ENCODE measurements around the gene SHBG.

The SHBG gene

DNA sequence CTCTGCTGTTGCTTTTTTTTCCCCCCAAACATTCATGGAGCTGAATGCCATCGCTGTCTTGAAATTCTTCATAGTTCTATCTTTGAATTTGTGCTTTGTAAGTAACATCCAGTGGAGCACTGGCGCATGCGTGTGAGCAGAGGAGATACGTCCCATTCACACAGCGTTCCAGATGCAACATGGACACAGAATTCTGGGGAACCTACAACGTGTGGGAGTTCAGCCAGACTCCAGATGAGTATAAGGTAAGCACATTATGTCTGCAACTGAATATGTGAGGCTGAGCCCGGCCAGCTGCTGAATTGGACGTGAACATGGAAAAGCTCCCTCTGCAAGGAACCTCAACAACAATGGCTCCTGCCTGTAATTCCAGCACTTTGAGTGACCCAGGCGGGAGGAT, 16.5 kb downstream of the SHBG start:
- Histone ChIP-seq H3K4me1 (ENCODE audit: control insufficient read depth, low read length) (peaks cover 22% of the 10 kb centered on the region), H3K9me2 (replicated peaks; ENCODE audit: control insufficient read depth, low read length) (no peaks in the 10 kb centered on the region), H4K20me1 (ENCODE audit: control insufficient read depth, insufficient read depth, low read depth, low read length) (no peaks in the 10 kb centered on the region), H3K36me3 (ENCODE audit: control insufficient read depth, low read length) (no peaks in the 10 kb centered on the region), H3K79me2 (ENCODE audit: control insufficient read depth, low read length) (no peaks in the 10 kb centered on the region), H3K27me3 (ENCODE audit: control insufficient read depth, low read length) (peaks cover 21% of the 10 kb centered on the region), H3K4me2 (ENCODE audit: low read length) (no peak overlapping the region), H3K4me3 (ENCODE audit: low read length) (no peak overlapping the region), H3K9me3 (ENCODE audit: control insufficient read depth, insufficient read depth, low read length) (no peaks in the 10 kb centered on the region), H3F3A (ENCODE audit: control insufficient read depth, insufficient read depth) (no peaks in the 10 kb centered on the region), H3K27ac (ENCODE audit: low read depth, low read length) (no peak overlapping the region)
- TF ChIP-seq, protein P1, sequence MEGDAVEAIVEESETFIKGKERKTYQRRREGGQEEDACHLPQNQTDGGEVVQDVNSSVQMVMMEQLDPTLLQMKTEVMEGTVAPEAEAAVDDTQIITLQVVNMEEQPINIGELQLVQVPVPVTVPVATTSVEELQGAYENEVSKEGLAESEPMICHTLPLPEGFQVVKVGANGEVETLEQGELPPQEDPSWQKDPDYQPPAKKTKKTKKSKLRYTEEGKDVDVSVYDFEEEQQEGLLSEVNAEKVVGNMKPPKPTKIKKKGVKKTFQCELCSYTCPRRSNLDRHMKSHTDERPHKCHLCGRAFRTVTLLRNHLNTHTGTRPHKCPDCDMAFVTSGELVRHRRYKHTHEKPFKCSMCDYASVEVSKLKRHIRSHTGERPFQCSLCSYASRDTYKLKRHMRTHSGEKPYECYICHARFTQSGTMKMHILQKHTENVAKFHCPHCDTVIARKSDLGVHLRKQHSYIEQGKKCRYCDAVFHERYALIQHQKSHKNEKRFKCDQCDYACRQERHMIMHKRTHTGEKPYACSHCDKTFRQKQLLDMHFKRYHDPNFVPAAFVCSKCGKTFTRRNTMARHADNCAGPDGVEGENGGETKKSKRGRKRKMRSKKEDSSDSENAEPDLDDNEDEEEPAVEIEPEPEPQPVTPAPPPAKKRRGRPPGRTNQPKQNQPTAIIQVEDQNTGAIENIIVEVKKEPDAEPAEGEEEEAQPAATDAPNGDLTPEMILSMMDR (IDR thresholded peaks at IDR 0.05; ENCODE audit: low read depth, low read length, poor library complexity, severe bottlenecking), result no peak
- TF ChIP-seq EZH2phosphoT487 (IDR thresholded peaks at IDR 0.05; ENCODE audit: borderline replicate concordance, low read length), result no peak

DNA sequence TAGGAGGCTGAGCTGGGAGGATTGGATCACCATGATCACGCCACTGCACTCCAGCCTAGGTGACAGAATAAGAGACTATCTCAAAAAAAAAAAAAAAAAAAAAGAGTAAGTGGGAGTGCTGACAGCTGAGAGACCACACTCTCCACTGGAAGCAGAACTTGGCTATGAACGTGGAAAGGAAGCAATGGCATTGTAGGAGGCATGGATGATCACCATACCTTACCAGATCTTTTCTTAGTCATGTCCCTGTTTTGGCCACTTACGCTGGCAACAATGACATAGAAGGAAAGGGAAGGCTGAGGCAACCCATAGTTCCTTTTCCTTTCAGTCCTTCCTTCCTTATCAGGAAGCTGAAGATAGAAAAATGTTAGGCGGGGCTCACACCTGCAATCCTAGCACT, 17.1 kb downstream of the SHBG start:
- H4K20me1 ChIP-seq (ENCODE audit: control insufficient read depth, insufficient read depth, low read depth, low read length), result no peaks in the 10 kb centered on the region
- H3K4me2 ChIP-seq (ENCODE audit: low read length), result no peak overlapping the region
- no peak for TF ChIP-seq EZH2phosphoT487 (IDR thresholded peaks at IDR 0.05; ENCODE audit: borderline replicate concordance, low read length)
- TF ChIP-seq, protein P1 (IDR thresholded peaks at IDR 0.05; ENCODE audit: low read depth, low read length, poor library complexity, severe bottlenecking), result no peak
- H3K9me2 ChIP-seq (replicated peaks; ENCODE audit: control insufficient read depth, low read length), result no peaks in the 10 kb centered on the region
- H3F3A ChIP-seq (ENCODE audit: control insufficient read depth, insufficient read depth), result no peaks in the 10 kb centered on the region
- H3K27me3 ChIP-seq (ENCODE audit: control insufficient read depth, low read length), result peaks cover 26% of the 10 kb centered on the region
- no peak overlapping the region for H3K4me3 ChIP-seq (ENCODE audit: low read length)
- peaks cover 22% of the 10 kb centered on the region for H3K4me1 ChIP-seq (ENCODE audit: control insufficient read depth, low read length)
- H3K36me3 ChIP-seq (ENCODE audit: control insufficient read depth, low read length), result no peaks in the 10 kb centered on the region
- no peak overlapping the region for H3K27ac ChIP-seq (ENCODE audit: low read depth, low read length)
- H3K9me3 ChIP-seq (ENCODE audit: control insufficient read depth, insufficient read depth, low read length), result no peaks in the 10 kb centered on the region
- H3K79me2 ChIP-seq (ENCODE audit: control insufficient read depth, low read length), result no peaks in the 10 kb centered on the region

DNA sequence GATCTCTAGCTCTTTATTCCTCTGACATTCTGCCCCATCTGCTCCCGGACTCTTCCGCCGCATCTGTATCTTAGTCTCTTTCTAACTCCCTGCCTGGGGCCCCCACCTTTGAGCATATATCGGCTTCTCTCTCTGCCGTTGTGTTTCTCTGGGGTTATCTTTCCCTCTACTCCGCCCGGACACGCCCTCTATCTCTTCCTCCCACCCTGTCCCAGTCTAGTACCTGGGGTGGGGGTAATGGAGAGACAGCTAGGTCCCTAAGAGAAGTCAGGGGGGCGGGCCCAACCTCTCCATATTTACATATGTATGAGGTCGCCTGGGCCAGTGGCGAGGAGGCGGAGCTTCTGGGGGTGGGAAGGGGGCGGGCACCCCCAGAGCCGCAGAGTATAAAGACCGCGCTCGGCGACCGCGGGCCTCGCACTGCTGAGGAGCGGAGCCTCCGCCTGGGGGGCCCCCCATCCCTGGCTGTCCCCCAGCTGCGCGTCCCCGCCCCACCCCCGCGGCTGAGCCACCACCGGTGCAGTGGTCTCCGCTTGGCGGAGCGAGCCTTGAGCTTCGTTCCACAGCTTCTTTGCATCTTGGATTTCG, 20.7 kb downstream of the SHBG start, which contains the start of gene ATP1B2:
TSS of gene ATP1B2 (plus strand) at position 418 of the 588 bp plus-strand sequence. CDS start 593 bp downstream, outside the sequence.
- Histone ChIP-seq H3K4me1 (ENCODE audit: control insufficient read depth, low read length) (peaks cover 15% of the 10 kb centered on the region), H4K20me1 (ENCODE audit: control insufficient read depth, insufficient read depth, low read depth, low read length) (no peaks in the 10 kb centered on the region), H3K9me3 (ENCODE audit: control insufficient read depth, insufficient read depth, low read length) (no peaks in the 10 kb centered on the region), H3F3A (ENCODE audit: control insufficient read depth, insufficient read depth) (no peaks in the 10 kb centered on the region), H3K9me2 (replicated peaks; ENCODE audit: control insufficient read depth, low read length) (no peaks in the 10 kb centered on the region), H3K79me2 (ENCODE audit: control insufficient read depth, low read length) (no peaks in the 10 kb centered on the region), H3K4me2 (ENCODE audit: low read length) (peak within 1 kb of the TSS; percentile 63), H3K4me3 (ENCODE audit: low read length) (peak within 1 kb of the TSS; percentile 60), H3K36me3 (ENCODE audit: control insufficient read depth, low read length) (no peaks in the 10 kb centered on the region), H3K27me3 (ENCODE audit: control insufficient read depth, low read length) (peaks cover 62% of the 10 kb centered on the region), H3K27ac (ENCODE audit: low read depth, low read length) (no peak within 1 kb of the TSS)
- no peak for TF ChIP-seq EZH2phosphoT487 (IDR thresholded peaks at IDR 0.05; ENCODE audit: borderline replicate concordance, low read length)
- TF ChIP-seq, protein P1 (IDR thresholded peaks at IDR 0.05; ENCODE audit: low read depth, low read length, poor library complexity, severe bottlenecking), result no peak

Data from DOHH2 (cell line).